Astrocyte (in vitro differentiated cells and primary cell): Measurements from ENCODE around the gene TNN.

ENCODE experiments used
- CTCF ChIP-seq: IDR thresholded peaks from 2 replicates; pipeline ENCODE4 v1.5.1; 2011; ENCODE audit warnings: low read depth, mild to moderate bottlenecking, inconsistent platforms, low read length, moderate library complexity; ENCODE audit not compliant: insufficient read depth
- EZH2 ChIP-seq: IDR thresholded peaks from 2 replicates; pipeline ENCODE4 v1.6.1; 2012; ENCODE audit warnings: mild to moderate bottlenecking, low read length, inconsistent platforms; ENCODE audit not compliant: insufficient read depth

GRCh38 chr1:175133673-175134435 lies 66.2 kb downstream of the TNN start:
- TF ChIP-seq CTCF = no peak
- no peak for TF ChIP-seq EZH2
